KBM-7 (cell line): Measurements from ENCODE around the gene SPEF1.

ENCODE experiments used
- DNase-seq: peaks from one replicate; pipeline ENCODE4 v3.0.0-alpha.2; 2015
- in situ Hi-C: fragments of 300-500 bp; cut with MboI; formaldehyde crosslinking; loops from 2 replicates; pipeline ENCODE4 v1.14.3; 2020; ENCODE audit warnings: low sequenced_read_pairs, low pct_unique_long_range_greater_than_20kb, mixed read lengths

SPEF1 gene

GRCh38 chr20:3753501-3754275 lies 27.6 kb downstream of the SPEF1 start:
- DNase-seq, result no peak
- in situ Hi-C loops, result no loop called here

GRCh38 chr20:3753098-3753497 lies 28.1 kb downstream of the SPEF1 start:
- DNase-seq, result peak; percentile 82
- in situ Hi-C loops, result no loop called here

GRCh38 chr20:3752386-3752759 lies 28.9 kb downstream of the SPEF1 start:
- no peak for DNase-seq
- in situ Hi-C loops, result no loop called here

GRCh38 chr20:3751675-3752385 lies 29.4 kb downstream of the SPEF1 start:
- DNase-seq, result no peak
- in situ Hi-C loops, result no loop called here

- in situ Hi-C loops, result no loop called here
- no peak for DNase-seq
These were observed 30.0 kb downstream of the SPEF1 start for GRCh38 chr20:3751305-3751674.

GRCh38 chr20:3749689-3750531 lies 31.3 kb downstream of the SPEF1 start:
- DNase-seq, result no peak
- in situ Hi-C loops, result no loop called here

GRCh38 chr20:3749087-3749688 lies 32.1 kb downstream of the SPEF1 start:
- in situ Hi-C loops, result no loop called here
- DNase-seq, result no peak

- in situ Hi-C loops, result no loop called here
- no peak for DNase-seq
These were observed 33.2 kb downstream of the SPEF1 start for GRCh38 chr20:3748073-3748472.

- in situ Hi-C loops, result no loop called here
- no peak for DNase-seq
These were observed 33.8 kb downstream of the SPEF1 start for GRCh38 chr20:3747471-3747870.

- in situ Hi-C loops, result no loop called here
- no peak for DNase-seq
These were observed 35.5 kb downstream of the SPEF1 start for GRCh38 chr20:3745686-3746173.

- peak; percentile 84 for DNase-seq
- in situ Hi-C loops, result no loop called here
These were observed 36.2 kb downstream of the SPEF1 start for GRCh38 chr20:3744806-3745685.

GRCh38 chr20:3744037-3744436 lies 37.2 kb downstream of the SPEF1 start:
- DNase-seq, result no peak
- in situ Hi-C loops, result no loop called here

- in situ Hi-C loops, result no loop called here
- no peak for DNase-seq
These were observed 38.0 kb downstream of the SPEF1 start for GRCh38 chr20:3743251-3743650.

GRCh38 chr20:3741836-3742458 lies 39.3 kb downstream of the SPEF1 start:
- DNase-seq, result no peak
- in situ Hi-C loops, result no loop called here

- in situ Hi-C loops, result no loop called here
- DNase-seq, result no peak
These were observed 40.5 kb downstream of the SPEF1 start for GRCh38 chr20:3740615-3741301.

- no peak for DNase-seq
- in situ Hi-C loops, result no loop called here
These were observed 41.3 kb downstream of the SPEF1 start for GRCh38 chr20:3739926-3740451.
